Measurements from ENCODE around the gene NCOA6. TPM values are rescaled to one million over a fixed set of nuclear protein-coding genes. Genes with fewer than 3 reads are reported as not detected.

NCOA6 gene
- total RNA-seq (2022; extraction: Qiagen RNA extraction; ENCODE audit: low read depth) = 16.3 to 21.7 TPM (median 20.8 TPM) in 5 replicates

GRCh38 chr20:34825530-34826362 is at the start of gene NCOA6:
Gene NCOA6, minus strand, starts transcription at chr20:34825651. Its CDS starts 43,296 bp downstream, at chr20:34782355.

GRCh38 chr20:34872622-34873224 is 47.3 kb upstream of the NCOA6 start, which contains the start of gene GGT7:
Gene GGT7, minus strand, starts transcription at chr20:34872856. Its CDS starts 41 bp downstream, at chr20:34872815.

DNA sequence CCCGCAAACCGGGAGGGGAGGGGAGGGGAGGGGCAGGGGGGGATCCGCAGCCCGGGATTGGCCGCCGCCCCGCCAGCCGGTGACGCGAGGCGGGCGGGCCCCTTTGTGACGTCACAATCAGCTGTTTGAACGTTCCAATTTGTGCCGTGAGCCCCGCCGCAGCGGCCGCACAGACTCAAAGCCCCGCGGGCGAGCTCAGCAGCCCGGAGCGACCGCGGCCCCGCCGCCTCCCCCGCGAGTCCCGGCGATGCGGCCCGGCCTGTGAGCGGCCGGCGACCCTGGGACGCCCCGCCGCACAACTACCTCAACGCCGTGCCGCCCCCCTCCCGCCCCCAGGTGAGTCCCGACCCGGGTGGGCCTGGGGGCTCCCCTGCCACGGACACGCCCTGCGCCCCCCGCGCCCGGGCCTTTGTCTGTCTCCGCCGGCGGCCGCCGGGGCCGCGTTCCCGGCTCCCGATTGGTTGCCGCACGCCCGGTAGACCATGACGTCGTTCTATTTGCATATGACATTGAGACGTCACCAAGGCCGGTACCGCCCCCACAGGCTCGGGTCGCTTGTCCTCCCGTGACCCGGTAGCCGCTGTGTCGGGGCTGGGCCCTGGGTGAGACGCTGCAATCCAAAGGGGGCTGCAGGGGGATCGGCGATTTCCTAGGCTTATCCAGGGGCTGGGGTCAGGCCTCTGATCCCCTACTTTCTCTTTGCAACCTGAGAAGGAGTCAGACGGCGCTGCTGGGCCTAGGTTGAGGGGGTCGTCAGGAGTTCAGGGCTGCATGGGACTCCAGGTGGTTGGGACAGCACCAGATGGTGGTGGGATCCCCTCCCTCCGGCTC is 121.1 kb downstream of the NCOA6 start, which contains the start of gene TP53INP2:
Gene TP53INP2, plus strand, starts transcription at position 168 of the 831 bp plus-strand sequence. CDS start 4,396 bp downstream, outside the sequence.

GRCh38 chr20:34676642-34677373 is 148.6 kb downstream of the NCOA6 start, which contains the start of gene PIGU:
Gene PIGU, minus strand, starts transcription at chr20:34677092. Its CDS starts 7 bp downstream, at chr20:34677085.

Other genes starting within 250 kb of the NCOA6 start
- 25.1 to 31.2 TPM (median 30.0 TPM) in 5 replicates for gene PIGU, start 148.6 kb downstream of the NCOA6 start, total RNA-seq (2022; extraction: Qiagen RNA extraction; ENCODE audit: low read depth)
- 7.4 to 10.6 TPM (median 7.5 TPM) in 5 replicates for gene TP53INP2, start 121.3 kb downstream of the NCOA6 start, total RNA-seq (2022; extraction: Qiagen RNA extraction; ENCODE audit: low read depth)
- gene GGT7, start 47.2 kb upstream of the NCOA6 start, total RNA-seq (2022; extraction: Qiagen RNA extraction; ENCODE audit: low read depth) = 6.2 to 8.1 TPM (median 7.3 TPM) in 5 replicates
- gene ACSS2, start 51.0 kb upstream of the NCOA6 start, total RNA-seq (2022; extraction: Qiagen RNA extraction; ENCODE audit: low read depth) = 7.1 to 10.2 TPM (median 9.2 TPM) in 5 replicates
- gene GSS, start 130.2 kb upstream of the NCOA6 start, total RNA-seq (2022; extraction: Qiagen RNA extraction; ENCODE audit: low read depth) = 56.8 to 60.3 TPM (median 59.2 TPM) in 5 replicates
- 0.08 to 0.17 TPM (median 0.13 TPM) in 4 of 5 replicates, not detected in the other for gene MYH7B, start 130.2 kb upstream of the NCOA6 start, total RNA-seq (2022; extraction: Qiagen RNA extraction; ENCODE audit: low read depth)